HCT116 (cell line): Measurements from ENCODE around the gene FOXK2. TPM values are rescaled to one million over a fixed set of nuclear protein-coding genes. Genes with fewer than 3 reads are reported as not detected.

ENCODE experiments used
- ATAC-seq: fragments of 200-7000 bp; cut with Tn5 transposase; 2 replicates; pipeline ENCODE4 v1.9.1; 2020; ENCODE audit warnings: mild to moderate bottlenecking, moderate library complexity
- BruUV-seq: library from RNA; stranded (reverse); fragments of 400-500 nt; replicated peaks from 2 replicates; lab custom pipeline; 2021; lab: Mats Ljungman, UMichigan
- CTCF ChIA-PET: fragments of 300-600 bp; sonication (Branson Sonifier 250); formaldehyde crosslinking; loops from one replicate; lab custom pipeline; 2021; ENCODE audit warnings: antibody characterized with exemption; lab: Charles Lee
- POLR2A ChIA-PET: fragments of 300-600, 350-600 bp; sonication (Branson Sonifier 250); formaldehyde crosslinking; loops from one replicate; lab custom pipeline; 2021; ENCODE audit warnings: antibody characterized with exemption; lab: Charles Lee
- RAD21 ChIA-PET, 2 experiments: fragments of 300-600 bp; sonication (Branson Sonifier 250); formaldehyde crosslinking; loops; one replicate each; lab custom pipeline; 2023; ENCODE audit warnings: low total read pairs in 2 of 2; ENCODE audit not compliant: uncharacterized antibody in 2 of 2, unreplicated experiment in 2 of 2, low non-redundant PET in 1 of 2; lab: Charles Lee
- DNase-seq: peaks from one replicate; pipeline ENCODE4 v3.0.0-alpha.2; 2010; ENCODE audit warnings: low read depth, low spot score
- H2AFZ ChIP-seq: fragments of 200-600 bp; shearing (Covaris generic), sonication (generic); 2 replicates; pipeline ENCODE4 v1.6.1; 2017; ENCODE audit warnings: low read depth, mixed run types, mixed read lengths, antibody characterized with exemption, low read length; ENCODE audit not compliant: poor library complexity, severe bottlenecking
- H3K27ac ChIP-seq: 2 replicates; pipeline ENCODE4 v1.5.1; 2012; ENCODE audit warnings: low read depth, low read length
- H3K27me3 ChIP-seq: fragments of 200-600 bp; sonication (generic); 2 replicates; pipeline ENCODE4 v1.6.1; 2016; ENCODE audit warnings: mixed run types, low read length, mixed read lengths; ENCODE audit not compliant: insufficient read depth
- H3K36me3 ChIP-seq, 2 experiments: fragments of 200-500 bp in 1 of 2; fragments of 200-600 bp in 1 of 2; sonication (Bioruptor generic) in 1 of 2; sonication (generic) in 1 of 2; 2 replicates each; pipeline versions ENCODE4 v1.5.1 to v1.6.1; 2014 to 2016; ENCODE audit warnings: low read length in 2 of 2, inconsistent platforms in 1 of 2, mixed read lengths in 1 of 2, mixed run types in 1 of 2; ENCODE audit not compliant: insufficient read depth in 2 of 2, control insufficient read depth in 1 of 2
- H3K4me1 ChIP-seq, 2 experiments: fragments of 200-600 bp in 1 of 2; sonication (generic) in 1 of 2; 2 replicates each; pipeline versions ENCODE4 v1.5.1 to v1.6.1; 2012 to 2017; ENCODE audit warnings: low read length in 2 of 2, inconsistent platforms in 1 of 2, mild to moderate bottlenecking in 1 of 2, mixed read lengths in 1 of 2, mixed run types in 1 of 2, moderate library complexity in 1 of 2; ENCODE audit not compliant: insufficient read depth in 2 of 2, control insufficient read depth in 1 of 2
- H3K4me2 ChIP-seq: fragments of 200-600 bp; sonication (generic); 2 replicates; pipeline ENCODE4 v1.6.1; 2017; ENCODE audit warnings: mixed run types, low read length, mixed read lengths
- H3K4me3 ChIP-seq, 2 experiments: fragments of 200-600 bp in 1 of 2; sonication (generic) in 1 of 2; replicated peaks in 1 of 2; 2 replicates each; pipeline ENCODE4 v1.5.1; 2011 to 2016; ENCODE audit warnings: low read length in 2 of 2, control low read depth in 1 of 2, low read depth in 1 of 2, mild to moderate bottlenecking in 1 of 2, mixed read lengths in 1 of 2, mixed run types in 1 of 2
- H3K79me2 ChIP-seq: fragments of 200-600 bp; sonication (generic); 2 replicates; pipeline ENCODE4 v1.6.1; 2017; ENCODE audit warnings: mild to moderate bottlenecking, mixed run types, low read length, moderate library complexity, mixed read lengths; ENCODE audit not compliant: insufficient read depth
- H3K9ac ChIP-seq: fragments of 200-600 bp; sonication (generic); 2 replicates; pipeline ENCODE4 v1.6.1; 2016; ENCODE audit warnings: low read length, mixed read lengths
- H3K9me2 ChIP-seq: fragments of 200-600 bp; sonication (generic), shearing (Covaris generic); 2 replicates; pipeline ENCODE4 v1.6.1; 2017; ENCODE audit warnings: mixed run types, mild to moderate bottlenecking, moderate library complexity; ENCODE audit not compliant: insufficient read depth
- H3K9me3 ChIP-seq, 2 experiments: fragments of 200-500 bp in 1 of 2; fragments of 200-600 bp in 1 of 2; sonication (Bioruptor generic) in 1 of 2; sonication (generic) in 1 of 2; 2 replicates each; pipeline ENCODE4 v1.6.1; 2014 to 2017; ENCODE audit warnings: low read length in 2 of 2, mixed read lengths in 2 of 2, inconsistent platforms in 1 of 2, low read depth in 1 of 2, mild to moderate bottlenecking in 1 of 2, mixed run types in 1 of 2, moderate library complexity in 1 of 2; ENCODE audit not compliant: control insufficient read depth in 1 of 2, insufficient read depth in 1 of 2
- H4K20me1 ChIP-seq: fragments of 200-600 bp; sonication (generic), shearing (Covaris generic); 2 replicates; pipeline ENCODE4 v1.6.1; 2017; ENCODE audit warnings: mixed run types, mild to moderate bottlenecking, moderate library complexity; ENCODE audit not compliant: insufficient read depth
- CTCF ChIP-seq, 3 experiments: fragments of 200-600 bp in 1 of 3; sonication (generic) in 1 of 3; IDR thresholded peaks in 2 of 3; conservative IDR thresholded peaks in 1 of 3; 2 replicates each; pipeline ENCODE4 v1.5.1; 2012 to 2017; ENCODE audit warnings: low read depth in 2 of 3, low read length in 2 of 3, antibody characterized with exemption in 1 of 3, borderline replicate concordance in 1 of 3, control low read depth in 1 of 3, mild to moderate bottlenecking in 1 of 3, mixed read lengths in 1 of 3, mixed run types in 1 of 3, moderate library complexity in 1 of 3; ENCODE audit not compliant: insufficient read depth in 1 of 3
- FOSL1 ChIP-seq: IDR thresholded peaks from 2 replicates; pipeline ENCODE4 v1.6.1; 2012; ENCODE audit warnings: low read depth
- intact Hi-C: fragments of 100-400 bp; cut with micrococcal nuclease; formaldehyde crosslinking; loops from 2 replicates; pipeline ENCODE4 v1.10.0; 2022
- total RNA-seq: library from RNA; stranded (reverse); gene quantifications from one replicate; pipeline ENCODE4 v1.2.1, GENCODE V29; 2021; ENCODE audit not compliant: unreplicated experiment

Gene FOXK2
- total RNA-seq, 1 experiment from 2014 or later = 122 TPM

- H4K20me1 ChIP-seq = peaks cover 38% of the 10 kb centered on the region
These were observed 22.9 kb downstream of the FOXK2 start for GRCh38 chr17:82542439-82542838.

More at GRCh38 chr17:82542439-82542838, 22.9 kb downstream of the FOXK2 start:
- no peak overlapping the region for H3K4me2 ChIP-seq
- H3K4me1 ChIP-seq = peaks cover 23 to 28% of the 10 kb centered on the region in 2 experiments
- CTCF ChIA-PET = no interaction called here
- H3K79me2 ChIP-seq = peaks cover 99% of the 10 kb centered on the region
- H3K9ac ChIP-seq = no peak overlapping the region
- TF ChIP-seq FOSL1 (no peak), CTCF (IDR thresholded peaks at IDR 0.05 in 2 of 3, conservative IDR thresholded peaks at IDR 0.05 in 1 of 3; ENCODE audit: borderline replicate concordance in 1 of 3, insufficient read depth in 1 of 3, low read depth in 2 of 3, low read length in 2 of 3) (peak in 2 of 3 experiments; percentile 8 to 15; a peak in 2 of 6 replicates)
- intact Hi-C loops = no loop called here
- no peak overlapping the region for H2AFZ ChIP-seq
- RAD21 ChIA-PET = no interaction called here
- H3K9me2 ChIP-seq = no peaks in the 10 kb centered on the region
- no peaks in the 10 kb centered on the region for H3K27me3 ChIP-seq
- H3K36me3 ChIP-seq = no peaks in the 10 kb centered on the region; a peak in 1 of 4 replicates
- no peaks in the 10 kb centered on the region for H3K9me3 ChIP-seq
- ATAC-seq = 0 out of 2 replicates have a peak, but pooled peaks have one; percentile 49
- no peak overlapping the region for H3K27ac ChIP-seq
- DNase-seq = no peak
- no peak overlapping the region for H3K4me3 ChIP-seq
- POLR2A ChIA-PET = no interaction called here
- no TSS peak for BruUV-seq
